Measurements from ENCODE around the gene EPHB4.

- no peak for TF ChIP-seq POLR2AphosphoS5 (IDR thresholded peaks at IDR 0.05; ENCODE audit: low read depth, low read length)
- no peak for TF ChIP-seq YY1 (IDR thresholded peaks at IDR 0.05; ENCODE audit: low read depth, low read length)
- no peak for TF ChIP-seq CTCF (IDR thresholded peaks at IDR 0.05; ENCODE audit: control extremely low read depth in 1 of 3, insufficient read depth in 1 of 3, low read depth in 1 of 3, low read length in 3 of 3)
Observed at GRCh38 chr7:100823140-100823525, 4.2 kb downstream of the EPHB4 start.

All from H1 (cell line).